ENCODE data around the gene SELP.

The SELP gene

DNA sequence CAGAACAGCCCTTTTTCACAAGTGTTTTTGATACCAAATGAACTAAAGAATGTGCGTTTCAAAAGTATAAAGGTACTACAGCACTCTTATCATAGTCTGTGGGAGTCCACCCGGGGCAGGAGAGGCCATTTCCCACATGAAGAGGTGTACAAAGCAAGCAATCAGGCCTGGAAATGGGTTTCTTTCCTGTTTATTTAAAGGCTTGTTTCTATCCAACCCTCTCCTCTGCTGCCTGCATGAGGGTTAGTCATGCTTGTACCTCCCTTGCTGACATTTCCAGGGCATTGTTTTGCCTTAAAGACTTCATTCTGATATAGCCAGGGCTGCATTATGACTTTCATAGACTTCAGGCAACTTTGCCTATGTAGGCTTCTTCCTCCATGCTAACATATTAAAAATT, 11.6 kb downstream of the SELP start:
- DNase-seq, result no peak

DNA sequence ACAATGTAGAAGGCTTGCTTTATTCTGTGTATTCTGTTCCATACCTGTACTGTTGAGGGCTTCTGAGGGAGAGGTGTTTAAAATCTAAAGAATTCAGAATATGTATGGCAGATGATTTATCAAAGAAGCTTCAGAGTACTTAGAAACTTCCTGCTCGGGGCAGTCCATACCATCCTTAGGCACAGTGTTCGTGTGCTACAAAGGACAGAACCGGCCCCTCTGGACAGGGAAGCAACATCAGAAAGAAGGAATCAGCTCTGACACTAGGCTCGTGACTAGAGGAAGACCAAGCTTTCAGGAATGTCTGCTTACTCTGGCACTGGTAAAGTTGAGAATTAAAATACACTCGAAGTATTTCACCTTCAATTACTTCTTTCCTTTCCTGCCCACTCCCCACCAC, 14.1 kb downstream of the SELP start:
- no peak for DNase-seq

- DNase-seq, result no peak
Measured at GRCh38 chr1:169610858-169611257, 19.1 kb downstream of the SELP start.

GRCh38 chr1:169610108-169610507, 19.8 kb downstream of the SELP start:
- no peak for DNase-seq

- no peak for DNase-seq
Measured at GRCh38 chr1:169608226-169608625, 21.7 kb downstream of the SELP start.

GRCh38 chr1:169604781-169605560, 25.0 kb downstream of the SELP start:
- DNase-seq, result no peak

DNA sequence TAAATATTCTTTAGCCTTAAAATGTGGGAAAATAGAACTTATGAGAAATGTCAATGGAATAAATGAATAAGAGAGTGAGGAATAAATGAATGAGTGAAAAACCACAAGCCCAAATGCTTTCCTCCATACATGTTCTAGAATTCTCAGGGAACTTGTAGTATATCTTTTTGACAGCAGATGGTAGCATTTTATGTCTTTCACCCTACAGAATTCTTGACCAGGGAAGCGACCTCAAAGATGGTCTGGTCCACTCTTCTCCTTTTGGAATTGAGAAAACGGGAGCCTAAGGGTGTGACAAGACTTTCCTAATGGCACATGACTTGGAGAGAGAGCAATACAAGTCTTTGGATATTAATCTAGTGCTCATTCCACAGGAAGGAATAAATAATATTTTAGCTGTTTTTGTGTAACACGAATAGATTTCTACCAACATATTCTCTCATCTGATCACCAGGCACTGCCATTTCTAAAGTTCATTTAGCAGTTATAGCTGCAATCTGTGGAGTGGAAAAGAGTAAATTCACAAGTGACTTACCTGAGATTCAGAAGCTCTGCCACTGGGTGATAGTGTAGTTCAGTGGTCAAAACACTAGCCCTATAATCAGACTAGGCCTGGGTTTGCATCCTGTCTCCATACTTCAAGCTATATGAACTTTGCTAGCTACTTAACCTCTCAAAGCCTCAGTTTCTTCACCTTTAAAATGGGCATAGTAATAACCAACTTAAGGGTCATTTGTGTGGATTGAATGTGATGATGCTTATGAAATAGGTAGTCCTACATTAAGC, 28.6 kb downstream of the SELP start:
- no peak for DNase-seq

DNA sequence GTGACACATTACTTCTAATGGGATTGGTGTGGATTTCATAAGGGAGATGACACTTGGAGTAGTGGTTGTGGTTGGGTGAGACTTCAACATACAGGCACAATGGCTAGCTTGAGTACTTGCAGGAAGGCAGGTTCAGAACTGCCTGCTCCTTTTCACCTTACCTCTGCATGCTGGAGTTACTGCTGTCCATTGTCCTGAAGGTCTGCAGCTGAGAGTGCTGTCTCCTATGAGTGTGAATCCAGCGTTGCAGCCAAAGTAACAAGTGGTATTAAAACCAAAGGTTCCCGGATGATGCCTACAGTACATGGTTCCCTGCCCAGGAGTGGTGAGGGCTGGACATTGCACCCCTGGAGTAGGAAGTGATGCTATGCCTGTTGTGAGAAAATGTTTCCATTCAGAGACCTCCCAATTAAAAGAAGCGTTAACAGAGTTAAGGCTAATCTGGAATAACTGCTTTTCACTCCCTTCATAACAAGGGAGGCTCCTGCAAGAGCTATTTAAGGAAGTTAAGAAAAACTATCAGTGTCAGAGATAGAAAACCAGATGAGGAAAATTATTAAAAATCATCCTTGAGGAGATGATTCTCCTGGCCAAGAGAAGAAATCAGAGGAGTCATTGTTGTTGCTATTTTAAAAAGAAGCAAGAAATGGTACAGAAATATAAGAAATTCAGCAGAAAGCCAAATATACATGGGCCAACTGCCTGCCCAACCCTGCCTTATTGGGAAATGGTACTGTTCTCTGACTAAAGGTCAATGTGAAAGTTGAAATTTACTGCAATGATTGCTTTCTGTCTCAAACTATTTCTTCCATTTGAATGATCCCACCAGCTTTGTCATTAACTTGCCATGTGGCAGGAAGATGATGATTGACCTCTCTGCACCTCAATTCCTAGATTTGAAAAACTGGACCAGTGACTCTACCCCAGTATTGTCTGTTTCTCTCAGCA, 33.9 kb downstream of the SELP start:
- no peak for DNase-seq

- DNase-seq, result no peak
Measured at GRCh38 chr1:169594391-169594790, 35.5 kb downstream of the SELP start.

DNA sequence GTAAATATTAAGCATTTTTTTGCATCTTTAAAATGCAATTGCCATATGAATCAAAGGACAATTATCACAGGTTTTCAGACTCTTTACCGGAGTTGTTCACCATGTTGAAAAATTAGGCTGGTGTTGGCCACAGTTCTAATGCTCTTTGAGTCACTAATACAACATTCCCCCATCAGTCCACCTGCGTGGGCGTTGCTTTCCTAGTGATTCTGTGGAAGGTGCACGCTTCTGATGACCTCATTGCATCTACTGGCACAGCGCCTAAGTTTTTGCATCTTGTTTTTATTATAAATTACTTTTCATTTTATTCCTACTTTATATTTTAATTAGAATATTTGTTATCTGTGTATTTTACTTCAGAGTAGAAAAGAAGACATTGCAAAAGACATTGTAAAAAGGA, 39.0 kb downstream of the SELP start:
- DNase-seq, result no peak

DNA sequence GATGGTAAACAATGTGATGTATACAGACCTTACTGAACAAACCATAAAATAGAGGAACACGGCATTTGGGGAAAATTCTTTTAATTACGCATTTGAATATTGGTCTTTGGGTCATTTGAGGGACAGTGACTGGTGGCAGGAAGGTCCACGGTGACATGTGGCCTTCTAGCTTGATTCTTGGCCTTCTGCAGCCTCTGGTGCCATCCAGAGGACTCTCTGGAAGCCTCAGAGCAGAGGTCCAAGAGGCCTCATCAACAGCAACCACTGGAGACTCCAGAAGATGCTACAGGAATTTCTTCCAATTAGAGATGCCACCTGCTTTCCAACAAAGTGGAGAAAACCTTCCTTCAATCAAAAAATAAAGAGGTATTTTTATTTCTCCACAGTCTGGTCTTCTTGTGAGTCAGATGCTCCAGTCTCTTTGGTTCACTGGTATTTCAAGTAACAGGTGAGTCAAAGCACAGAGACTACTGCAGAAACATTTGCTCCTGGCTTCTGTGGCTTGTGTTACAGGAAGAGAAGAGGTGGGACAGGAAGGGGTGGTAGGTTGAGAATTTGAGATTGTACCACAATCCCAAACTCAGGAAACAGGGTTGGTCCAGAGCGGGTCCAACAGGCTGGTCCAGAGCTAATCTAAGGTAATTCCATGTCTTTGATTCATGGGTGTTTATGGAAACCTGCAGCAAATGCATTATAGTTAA, 41.0 kb downstream of the SELP start:
- no peak for DNase-seq

DNA sequence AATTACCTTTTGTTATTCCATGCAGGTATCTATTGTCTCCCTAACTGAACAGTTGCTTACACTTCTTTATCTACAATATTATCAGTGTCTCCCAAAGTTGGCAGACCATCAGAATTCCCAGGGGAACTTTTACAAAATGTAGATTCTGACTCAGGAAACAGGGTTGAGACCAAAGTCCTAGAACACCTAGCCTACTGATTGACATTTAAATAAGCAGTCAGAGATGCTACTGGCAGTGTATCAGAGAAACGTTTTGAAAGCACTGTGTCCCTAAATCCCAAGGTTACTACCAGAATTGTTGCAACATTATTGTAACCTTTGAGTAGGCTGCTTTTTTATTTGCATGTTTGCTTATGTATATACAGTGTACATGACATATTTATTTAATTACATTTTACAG, 41.8 kb downstream of the SELP start:
- DNase-seq, result no peak

DNA sequence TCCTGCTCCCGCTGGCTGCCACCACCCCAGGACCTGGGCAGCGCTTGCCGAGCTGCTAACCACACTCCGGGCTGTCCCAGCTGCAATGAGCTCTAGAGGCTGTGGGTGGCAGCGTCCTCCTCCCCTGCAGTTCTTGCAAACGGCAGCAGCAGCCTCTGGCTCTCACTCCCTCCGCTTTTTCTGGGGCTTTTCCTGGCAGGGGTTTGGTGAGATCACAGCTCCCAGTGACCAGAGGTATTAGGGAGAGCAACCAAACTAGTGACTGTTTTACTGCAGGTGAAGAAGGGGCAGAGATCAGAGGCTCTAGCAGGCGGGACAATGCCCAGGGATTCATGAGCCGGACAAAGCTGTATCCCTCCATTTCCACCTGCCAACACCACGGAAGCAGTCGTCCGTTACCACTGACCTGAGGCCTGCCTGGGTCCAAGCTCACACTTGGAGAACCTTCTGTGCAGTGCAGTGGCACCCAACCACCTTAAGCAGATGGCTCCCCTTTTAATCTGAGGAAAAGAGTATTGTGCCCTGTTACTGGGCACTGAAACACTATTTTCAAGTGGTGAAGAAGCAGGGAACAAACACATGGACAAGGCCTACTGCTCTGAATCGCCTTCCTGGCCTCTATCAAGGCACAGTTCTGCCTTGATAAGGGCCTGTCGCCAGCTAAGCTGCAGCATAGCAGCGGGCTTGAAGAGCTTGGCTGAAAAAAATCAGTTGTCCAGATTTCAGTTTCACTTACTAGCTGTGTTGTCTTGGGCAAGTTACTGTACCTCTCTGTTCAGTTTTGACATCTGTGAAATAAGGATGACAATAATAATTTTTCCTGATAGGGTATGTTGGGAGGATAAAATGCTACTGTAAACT, 43.3 kb downstream of the SELP start, which contains the start of gene F5:
TSS of gene F5 (minus strand) at position 87 of the 861 bp plus-strand sequence. CDS start 95 bp downstream, outside the sequence.
- DNase-seq, result no peak

DNA sequence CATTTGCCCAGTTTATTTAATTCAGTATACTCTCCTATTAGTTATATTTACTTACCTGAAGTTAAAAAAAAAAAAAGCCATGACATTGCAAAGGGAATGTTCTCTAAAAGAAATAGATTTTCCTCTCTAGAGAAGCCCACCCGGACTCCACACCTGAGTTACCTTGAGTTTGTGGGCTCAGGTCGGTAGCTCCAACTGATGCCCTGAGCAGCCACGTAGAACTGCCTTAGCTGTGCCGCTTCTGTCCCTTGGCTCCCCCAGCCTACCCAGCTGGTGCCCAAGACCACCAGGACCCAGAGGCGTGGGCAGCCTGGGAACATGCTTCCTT, 43.9 kb downstream of the SELP start:
- DNase-seq, result no peak

DNA sequence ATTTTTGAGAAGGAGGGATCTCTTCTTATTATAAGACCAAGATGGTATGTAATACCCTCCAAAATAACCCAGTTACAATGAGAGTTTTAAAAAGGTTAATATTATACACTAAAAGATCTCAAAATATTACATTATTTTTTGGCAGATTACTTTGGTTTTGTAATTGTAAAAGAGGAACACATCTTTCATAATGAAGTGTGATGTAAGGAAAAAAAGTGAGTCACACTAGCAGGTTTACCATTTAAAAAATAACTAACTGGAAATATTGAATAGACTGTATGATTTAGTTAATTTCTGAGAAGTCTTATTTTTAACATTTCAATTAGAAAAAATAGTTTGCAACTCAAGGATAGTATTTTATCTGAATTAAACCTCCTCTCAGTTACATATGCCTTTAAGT, 44.7 kb downstream of the SELP start:
- no peak for DNase-seq

GRCh38 chr1:169584483-169585144, 45.3 kb downstream of the SELP start:
- DNase-seq, result no peak

DNA sequence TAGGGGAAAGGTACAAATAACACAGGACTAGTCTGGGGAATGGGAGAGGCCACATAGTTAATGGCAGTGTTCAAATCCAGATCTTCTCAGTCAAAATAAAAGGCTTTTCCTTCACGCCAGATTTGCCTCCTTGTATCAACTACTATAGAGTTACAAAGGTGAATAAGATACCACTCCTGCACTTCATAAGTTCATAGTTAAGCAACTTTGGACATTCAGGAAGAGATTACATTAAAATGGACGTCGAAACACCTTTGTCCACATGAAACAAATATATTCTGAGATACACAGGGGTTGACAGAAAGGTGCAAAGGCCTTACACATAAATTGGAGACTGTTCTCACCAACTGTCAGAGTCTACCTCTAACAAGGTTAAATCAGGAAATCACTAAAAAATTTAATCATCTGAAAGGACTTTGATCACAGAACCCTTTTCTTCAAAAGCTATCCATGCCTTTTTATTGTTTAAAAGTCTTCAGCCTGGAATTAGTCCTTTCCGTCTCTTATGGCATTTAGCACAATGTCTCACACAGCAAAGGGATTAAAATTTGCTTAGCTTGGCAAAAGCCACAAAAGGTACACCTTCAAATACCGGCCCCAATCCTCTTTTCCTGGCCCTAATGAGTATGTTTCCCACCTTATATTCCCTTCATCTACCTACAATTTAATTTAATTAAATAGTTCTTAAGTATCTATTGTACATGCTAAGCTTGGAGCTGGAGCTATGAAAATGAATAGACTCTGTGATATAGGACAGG, 51.8 kb downstream of the SELP start:
- no peak for DNase-seq

GRCh38 chr1:169576935-169577331, 53.0 kb downstream of the SELP start:
- no peak for DNase-seq

- no peak for DNase-seq
Measured at GRCh38 chr1:169576241-169576934, 53.5 kb downstream of the SELP start.

GRCh38 chr1:169574336-169574735, 55.6 kb downstream of the SELP start:
- DNase-seq, result no peak

All from cortex of kidney (tissue), 1 donor.